Choroid plexus epithelial cell (primary cell): Measurements from ENCODE around the gene NTRK3.

ENCODE experiments used
- DNase-seq: peaks from one replicate; pipeline ENCODE4 v3.0.0-alpha.2; 2010; ENCODE audit warnings: low read depth
- H3K4me3 ChIP-seq: 2 replicates; pipeline ENCODE4 v1.5.1; 2011; ENCODE audit warnings: low read depth, mild to moderate bottlenecking, control low read depth, low read length, moderate library complexity
- CTCF ChIP-seq: conservative IDR thresholded peaks from 2 replicates; pipeline ENCODE4 v1.5.1; 2011; ENCODE audit warnings: low read depth, mild to moderate bottlenecking, control low read depth, inconsistent platforms, low read length, moderate library complexity

NTRK3 gene

GRCh38 chr15:88174571-88174970 is 82.0 kb downstream of the NTRK3 start:
- DNase-seq: no peak
- H3K4me3 ChIP-seq: no peak overlapping the region
- TF ChIP-seq CTCF: no peak

- DNase-seq: peak; percentile 2
Observed at GRCh38 chr15:88166082-88166993, 90.2 kb downstream of the NTRK3 start.

GRCh38 chr15:88161636-88162035 is 94.9 kb downstream of the NTRK3 start:
- DNase-seq: no peak
- H3K4me3 ChIP-seq: no peak overlapping the region
- no peak for TF ChIP-seq CTCF

More at GRCh38 chr15:88166082-88166993, 90.2 kb downstream of the NTRK3 start:
- TF ChIP-seq CTCF: no peak
- no peak overlapping the region for H3K4me3 ChIP-seq

- TF ChIP-seq CTCF: no peak
- no peak for DNase-seq
- H3K4me3 ChIP-seq: no peak overlapping the region
Observed at GRCh38 chr15:88155310-88155709, 101.2 kb downstream of the NTRK3 start.

GRCh38 chr15:88152672-88153071 is 103.9 kb downstream of the NTRK3 start:
- H3K4me3 ChIP-seq: no peak overlapping the region
- DNase-seq: no peak
- no peak for TF ChIP-seq CTCF

- no peak for TF ChIP-seq CTCF
- H3K4me3 ChIP-seq: no peak overlapping the region
- no peak for DNase-seq
Observed at GRCh38 chr15:88147760-88148159, 108.8 kb downstream of the NTRK3 start.
